Immature natural killer cell (primary cell): ENCODE data around the gene UTS2B. TPM values are rescaled to one million over a fixed set of nuclear protein-coding genes. Genes with fewer than 3 reads are reported as not detected.
"Not testable (repeated sequence)": the region's sequence is repeated elsewhere in the genome, so short reads cannot be mapped to it uniquely, and the experiment has no call there.

Experiments used
- DNase-seq, 3 donors: peaks; one replicate each; pipeline ENCODE4 v3.0.0; 2022; ENCODE audit warnings: mixed read lengths in 1 of 3
- H3K27ac Mint-ChIP-seq, 6 donors: one replicate each; pipeline ENCODE4 v1.8.0; 2020; ENCODE audit warnings: mixed read lengths in 6 of 6, mild to moderate bottlenecking in 5 of 6, inconsistent platforms in 4 of 6, moderate library complexity in 3 of 6
- H3K27me3 Mint-ChIP-seq, 3 donors: one replicate each; pipeline ENCODE4 v1.8.0; 2020 to 2021; ENCODE audit warnings: low read depth in 3 of 3, mild to moderate bottlenecking in 3 of 3, mixed read lengths in 3 of 3, moderate library complexity in 3 of 3, inconsistent platforms in 1 of 3
- H3K36me3 Mint-ChIP-seq, 3 donors: one replicate each; pipeline ENCODE4 v1.8.0; 2020; ENCODE audit warnings: mixed read lengths in 3 of 3, inconsistent platforms in 2 of 3, mild to moderate bottlenecking in 2 of 3
- H3K4me1 Mint-ChIP-seq, 2 donors: one replicate each; pipeline ENCODE4 v1.8.0; 2020; ENCODE audit warnings: inconsistent platforms in 2 of 2, mild to moderate bottlenecking in 2 of 2, mixed read lengths in 2 of 2, moderate library complexity in 1 of 2
- H3K4me3 Mint-ChIP-seq, 5 donors: one replicate each; pipeline ENCODE4 v1.8.0; 2020; ENCODE audit warnings: mild to moderate bottlenecking in 5 of 5, mixed read lengths in 5 of 5, inconsistent platforms in 3 of 5, moderate library complexity in 3 of 5
- H3K9me3 Mint-ChIP-seq, 6 donors: one replicate each; pipeline ENCODE4 v1.8.0; 2020; ENCODE audit warnings: mild to moderate bottlenecking in 6 of 6, mixed read lengths in 6 of 6, inconsistent platforms in 4 of 6, moderate library complexity in 3 of 6
- polyA plus RNA-seq, 3 donors: library from polyadenylated mRNA; unstranded; fragments of 300-500 nt; fragmentation: Illumina TruSeq; gene quantifications; one replicate each; pipeline ENCODE4 v1.2.3, GENCODE V29; 2021

Gene UTS2B
- polyA plus RNA-seq, 3 donors from 2014 or later: not detected

- Mint-ChIP-seq H3K27me3 (peaks cover 0 to 11% (median 2%) of the 10 kb centered on the region in 3 donors), H3K27ac (no peak overlapping the region), H3K4me3 (no peak overlapping the region), H3K9me3 (peaks cover 0 to 3% (median 0%) of the 10 kb centered on the region in 6 donors), H3K4me1 (no peaks in the 10 kb centered on the region), H3K36me3 (no peaks in the 10 kb centered on the region)
- DNase-seq: no peak
Observed at GRCh38 chr3:191301017-191301416, 29.3 kb downstream of the UTS2B start.

- no peak overlapping the region for H3K27ac Mint-ChIP-seq
- H3K4me3 Mint-ChIP-seq: no peak overlapping the region
- no peaks in the 10 kb centered on the region for H3K36me3 Mint-ChIP-seq
- H3K4me1 Mint-ChIP-seq: no peaks in the 10 kb centered on the region
- H3K9me3 Mint-ChIP-seq: peaks cover 0 to 3% (median 0%) of the 10 kb centered on the region in 6 donors
- H3K27me3 Mint-ChIP-seq: peaks cover 0 to 11% (median 0%) of the 10 kb centered on the region in 3 donors
- no peak for DNase-seq
Observed at GRCh38 chr3:191300422-191300821, 29.9 kb downstream of the UTS2B start.

GRCh38 chr3:191298846-191299245 is 31.5 kb downstream of the UTS2B start:
- Mint-ChIP-seq H3K27me3 (peaks cover 0 to 11% (median 0%) of the 10 kb centered on the region in 3 donors), H3K9me3 (peaks cover 0 to 3% (median 0%) of the 10 kb centered on the region in 6 donors), H3K36me3 (no peaks in the 10 kb centered on the region), H3K4me1 (no peaks in the 10 kb centered on the region), H3K4me3 (no peak overlapping the region), H3K27ac (no peak overlapping the region)
- no peak for DNase-seq

- peaks cover 0 to 3% (median 0%) of the 10 kb centered on the region in 6 donors for H3K9me3 Mint-ChIP-seq
- H3K27me3 Mint-ChIP-seq: peaks cover 0 to 11% (median 0%) of the 10 kb centered on the region in 3 donors
- DNase-seq: no peak
- H3K4me3 Mint-ChIP-seq: no peak overlapping the region
- H3K27ac Mint-ChIP-seq: no peak overlapping the region
- H3K4me1 Mint-ChIP-seq: peaks cover 0 to under 1% of the 10 kb centered on the region in 2 donors
- no peaks in the 10 kb centered on the region for H3K36me3 Mint-ChIP-seq
Observed at GRCh38 chr3:191296041-191296541, 34.2 kb downstream of the UTS2B start.

- peaks cover 9 to 16% of the 10 kb centered on the region in 2 donors for H3K4me1 Mint-ChIP-seq
- DNase-seq: no peak
- H3K27me3 Mint-ChIP-seq: peaks cover 0 to 6% (median 0%) of the 10 kb centered on the region in 3 donors
- peaks cover 0 to 3% (median 0%) of the 10 kb centered on the region in 6 donors for H3K9me3 Mint-ChIP-seq
- no peak overlapping the region for H3K4me3 Mint-ChIP-seq
- H3K27ac Mint-ChIP-seq: no peak overlapping the region
- no peaks in the 10 kb centered on the region for H3K36me3 Mint-ChIP-seq
Observed at GRCh38 chr3:191294291-191294690, 36.0 kb downstream of the UTS2B start.

- no peaks in the 10 kb centered on the region for H3K36me3 Mint-ChIP-seq
- peaks cover 9 to 16% of the 10 kb centered on the region in 2 donors for H3K4me1 Mint-ChIP-seq
- H3K27ac Mint-ChIP-seq: no peak overlapping the region
- H3K27me3 Mint-ChIP-seq: peaks cover 0 to 5% (median 0%) of the 10 kb centered on the region in 3 donors
- H3K4me3 Mint-ChIP-seq: no peak overlapping the region
- H3K9me3 Mint-ChIP-seq: no peaks in the 10 kb centered on the region
- no peak for DNase-seq
Observed at GRCh38 chr3:191292243-191293015, 37.9 kb downstream of the UTS2B start.

- Mint-ChIP-seq H3K4me3 (peak overlapping the region in 4 of 5 donors; percentile 9 to 52 (median 45)), H3K4me1 (peaks cover 9 to 16% of the 10 kb centered on the region in 2 donors), H3K36me3 (no peaks in the 10 kb centered on the region), H3K27ac (peak overlapping the region in 2 of 6 donors; percentile 5 to 41), H3K27me3 (peaks cover 0 to 2% (median 0%) of the 10 kb centered on the region in 3 donors), H3K9me3 (no peaks in the 10 kb centered on the region)
- no peak for DNase-seq
Observed at GRCh38 chr3:191290311-191291025, 39.9 kb downstream of the UTS2B start.

GRCh38 chr3:191283400-191283799 is 46.9 kb downstream of the UTS2B start:
- Mint-ChIP-seq H3K27ac (no peak overlapping the region), H3K36me3 (peaks cover 0 to 4% (median 0%) of the 10 kb centered on the region in 3 donors), H3K4me3 (no peak overlapping the region), H3K9me3 (peaks cover 0 to 5% (median 2%) of the 10 kb centered on the region in 6 donors), H3K27me3 (peaks cover 0 to 2% (median 0%) of the 10 kb centered on the region in 3 donors), H3K4me1 (no peaks in the 10 kb centered on the region)
- DNase-seq: no peak

- no peaks in the 10 kb centered on the region for H3K4me1 Mint-ChIP-seq
- peaks cover 0 to 4% (median 0%) of the 10 kb centered on the region in 3 donors for H3K36me3 Mint-ChIP-seq
Observed at GRCh38 chr3:191282251-191283185, 47.8 kb downstream of the UTS2B start.

GRCh38 chr3:191280882-191281281 is 49.4 kb downstream of the UTS2B start:
- no peak for DNase-seq
- Mint-ChIP-seq H3K36me3 (peaks cover 0 to 4% (median 0%) of the 10 kb centered on the region in 3 donors), H3K27me3 (peaks cover 0 to 2% (median 0%) of the 10 kb centered on the region in 3 donors), H3K4me3 (no peak overlapping the region), H3K9me3 (peaks cover 0 to 5% (median 2%) of the 10 kb centered on the region in 6 donors), H3K4me1 (no peaks in the 10 kb centered on the region), H3K27ac (no peak overlapping the region)

More at GRCh38 chr3:191282251-191283185, 47.8 kb downstream of the UTS2B start:
- Mint-ChIP-seq H3K9me3 (peaks cover 0 to 5% (median 2%) of the 10 kb centered on the region in 6 donors), H3K27me3 (peaks cover 0 to 2% (median 0%) of the 10 kb centered on the region in 3 donors), H3K4me3 (no peak overlapping the region), H3K27ac (no peak overlapping the region)
- DNase-seq: no peak

GRCh38 chr3:191280111-191280510 is 50.2 kb downstream of the UTS2B start:
- DNase-seq: no peak
- Mint-ChIP-seq H3K9me3 (peaks cover 0 to 2% (median under 1%) of the 10 kb centered on the region in 6 donors), H3K4me3 (no peak overlapping the region), H3K27me3 (peaks cover 0 to 3% (median 2%) of the 10 kb centered on the region in 3 donors), H3K27ac (no peak overlapping the region), H3K36me3 (peaks cover 0 to 1% (median 0%) of the 10 kb centered on the region in 3 donors), H3K4me1 (no peaks in the 10 kb centered on the region)

- Mint-ChIP-seq H3K9me3 (peaks cover 0 to 5% (median under 1%) of the 10 kb centered on the region in 6 donors), H3K27me3 (peaks cover 0 to 3% (median 3%) of the 10 kb centered on the region in 3 donors), H3K27ac (no peak overlapping the region), H3K36me3 (no peaks in the 10 kb centered on the region), H3K4me3 (no peak overlapping the region), H3K4me1 (no peaks in the 10 kb centered on the region)
- DNase-seq: no peak
Observed at GRCh38 chr3:191275751-191276150, 54.6 kb downstream of the UTS2B start.

- not testable (repeated sequence) for H3K4me1 Mint-ChIP-seq, H3K9me3 Mint-ChIP-seq, H3K4me3 Mint-ChIP-seq, DNase-seq, H3K36me3 Mint-ChIP-seq, H3K27me3 Mint-ChIP-seq, H3K27ac Mint-ChIP-seq
Observed at GRCh38 chr3:191275244-191275643, 55.1 kb downstream of the UTS2B start.
